ENCODE results near the gene RANBP3L. TPM values are rescaled to one million over a fixed set of nuclear protein-coding genes. Genes with fewer than 3 reads are reported as not detected.

RANBP3L gene
- total RNA-seq, 1 experiment from 2014 or later: 0.20 TPM

GRCh38 chr5:36243653-36244052 is 58.0 kb downstream of the RANBP3L start:
- Histone ChIP-seq H3K4me1 (peaks cover 27% of the 10 kb centered on the region), H3K9me3 (no peaks in the 10 kb centered on the region), H3K4me3 (ENCODE audit: low read depth, low read length) (peak overlapping the region; percentile 90; the same call in 1 of the 2 replicates), H3K36me3 (ENCODE audit: control insufficient read depth, insufficient read depth, low read length) (no peaks in the 10 kb centered on the region), H3K27me3 (replicated peaks; ENCODE audit: control insufficient read depth, insufficient read depth, low read length) (no peaks in the 10 kb centered on the region)
- Mint-ChIP-seq H3K9me3 (ENCODE audit: unreplicated experiment) (no peaks in the 10 kb centered on the region), H3K4me3 (ENCODE audit: unreplicated experiment) (peak overlapping the region; percentile 87), H3K27ac (ENCODE audit: unreplicated experiment) (peak overlapping the region; percentile 99), H3K27me3 (ENCODE audit: insufficient read depth, unreplicated experiment) (no peaks in the 10 kb centered on the region), H3K4me1 (ENCODE audit: low read depth, unreplicated experiment) (peaks cover 40% of the 10 kb centered on the region), H3K36me3 (ENCODE audit: insufficient read depth, unreplicated experiment) (peaks cover 23% of the 10 kb centered on the region)
- DNase-seq: no peak
- POLR2A ChIA-PET: interaction anchor here (0.7 kb wide), 1 partner anchor 59 kb away, joined by 4 read pairs; no protein-coding TSS in a partner anchor
- CTCF ChIA-PET: no interaction called here
- intact Hi-C loops (cut with micrococcal nuclease; ENCODE audit: unreplicated experiment): loop anchor here (2.0 to 10.0 kb wide), 3 partner anchors 87 to 451 kb away; no protein-coding TSS in a partner anchor
- TF ChIP-seq CTCF (IDR thresholded peaks at IDR 0.05; ENCODE audit: insufficient read depth in 1 of 2, low read depth in 1 of 2, low read length in 1 of 2, severe bottlenecking in 1 of 2, unreplicated experiment in 1 of 2): no peak
- no TSS peak for BruUV-seq (replicated peaks)

- ChIA-PET POLR2A (interaction anchor here (0.5 to 1.4 kb wide), 10 partner anchors 13 to 164 kb away, joined by 3 to 8 read pairs (median 4); no protein-coding TSS in a partner anchor), CTCF (interaction anchor here (0.6 to 2.0 kb wide), 11 partner anchors 9 to 1415 kb away, joined by 3 to 16 read pairs (median 4); no protein-coding TSS in a partner anchor)
- peaks cover 45% of the 10 kb centered on the region for H3K4me1 Mint-ChIP-seq (ENCODE audit: low read depth, unreplicated experiment)
- no peaks in the 10 kb centered on the region for H3K9me3 Mint-ChIP-seq (ENCODE audit: unreplicated experiment)
- H3K27ac Mint-ChIP-seq (ENCODE audit: unreplicated experiment): peak overlapping the region; percentile 99
- Histone ChIP-seq H3K9me3 (no peaks in the 10 kb centered on the region), H3K4me3 (ENCODE audit: low read depth, low read length) (peak overlapping the region; percentile 90), H3K36me3 (ENCODE audit: control insufficient read depth, insufficient read depth, low read length) (no peaks in the 10 kb centered on the region), H3K4me1 (peaks cover 35% of the 10 kb centered on the region), H3K27me3 (replicated peaks; ENCODE audit: control insufficient read depth, insufficient read depth, low read length) (no peaks in the 10 kb centered on the region)
- DNase-seq: peak; percentile 49 to 50
- intact Hi-C loops (cut with micrococcal nuclease; ENCODE audit: unreplicated experiment): loop anchor here (1.0 to 10.0 kb wide), 7 partner anchors 13 to 452 kb away; no protein-coding TSS in a partner anchor
- H3K36me3 Mint-ChIP-seq (ENCODE audit: insufficient read depth, unreplicated experiment): peaks cover 23% of the 10 kb centered on the region
- no peak for TF ChIP-seq CTCF (IDR thresholded peaks at IDR 0.05; ENCODE audit: insufficient read depth in 1 of 2, low read depth in 1 of 2, low read length in 1 of 2, severe bottlenecking in 1 of 2, unreplicated experiment in 1 of 2)
- H3K4me3 Mint-ChIP-seq (ENCODE audit: unreplicated experiment): peak overlapping the region; percentile 87
- BruUV-seq (replicated peaks): TSS peak; percentile 82
- H3K27me3 Mint-ChIP-seq (ENCODE audit: insufficient read depth, unreplicated experiment): no peaks in the 10 kb centered on the region
Measured at GRCh38 chr5:36242534-36243485, 58.9 kb downstream of the RANBP3L start.

Data from Caco-2 (cell line).